Transverse colon (tissue), 4 donors: Measurements from ENCODE around the gene TTBK1.

Source experiments
- EP300 ChIP-seq: sonication (generic); formaldehyde crosslinking; IDR thresholded peaks from one replicate; pipeline ENCODE4 v1.6.1; 2017; ENCODE audit warnings: antibody characterized with exemption, low read depth
- POLR2A ChIP-seq: fragments of 450-650 bp; IDR thresholded peaks from one replicate; pipeline ENCODE4 v1.6.1; 2016; ENCODE audit warnings: antibody characterized with exemption, mild to moderate bottlenecking, moderate library complexity
- POLR2AphosphoS5 ChIP-seq, 3 donors: sonication (generic); formaldehyde crosslinking; IDR thresholded peaks; one replicate each; pipeline ENCODE4 v1.6.1; 2016; ENCODE audit warnings: antibody characterized with exemption in 3 of 3
- TF ChIP-seq, protein P1 (sequence below), 5 experiments: fragments of 200-600 bp in 3 of 5; fragments of 450-650 bp in 2 of 5; sonication (generic) in 3 of 5; IDR thresholded peaks; 1 replicate in 2 of 5; 2 replicates in 3 of 5; pipeline ENCODE4 v1.5.1; 2016 to 2017; ENCODE audit warnings: antibody characterized with exemption in 5 of 5, inconsistent platforms in 3 of 5, mild to moderate bottlenecking in 2 of 5, moderate library complexity in 1 of 5

DNA sequence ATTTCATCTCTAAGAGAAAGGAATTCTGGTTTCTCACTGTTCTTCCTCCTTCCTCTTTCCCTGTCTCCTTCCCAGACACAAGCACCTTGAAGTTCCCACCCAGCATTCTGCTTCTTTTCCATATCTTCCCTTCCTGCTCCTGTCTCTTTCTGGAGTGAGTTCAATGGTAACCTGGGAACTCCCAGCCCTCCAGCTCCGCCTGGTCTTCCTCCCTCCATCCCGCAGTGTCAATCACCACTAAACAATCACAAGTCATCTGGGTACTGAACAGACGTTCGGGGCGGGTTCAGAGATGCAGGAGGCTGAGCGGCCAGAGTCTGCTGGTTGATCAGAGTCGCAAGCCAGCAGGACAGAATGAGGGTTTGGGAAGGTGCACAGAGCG lies 7.7 kb downstream of the TTBK1 start:
- TF ChIP-seq, protein P1, sequence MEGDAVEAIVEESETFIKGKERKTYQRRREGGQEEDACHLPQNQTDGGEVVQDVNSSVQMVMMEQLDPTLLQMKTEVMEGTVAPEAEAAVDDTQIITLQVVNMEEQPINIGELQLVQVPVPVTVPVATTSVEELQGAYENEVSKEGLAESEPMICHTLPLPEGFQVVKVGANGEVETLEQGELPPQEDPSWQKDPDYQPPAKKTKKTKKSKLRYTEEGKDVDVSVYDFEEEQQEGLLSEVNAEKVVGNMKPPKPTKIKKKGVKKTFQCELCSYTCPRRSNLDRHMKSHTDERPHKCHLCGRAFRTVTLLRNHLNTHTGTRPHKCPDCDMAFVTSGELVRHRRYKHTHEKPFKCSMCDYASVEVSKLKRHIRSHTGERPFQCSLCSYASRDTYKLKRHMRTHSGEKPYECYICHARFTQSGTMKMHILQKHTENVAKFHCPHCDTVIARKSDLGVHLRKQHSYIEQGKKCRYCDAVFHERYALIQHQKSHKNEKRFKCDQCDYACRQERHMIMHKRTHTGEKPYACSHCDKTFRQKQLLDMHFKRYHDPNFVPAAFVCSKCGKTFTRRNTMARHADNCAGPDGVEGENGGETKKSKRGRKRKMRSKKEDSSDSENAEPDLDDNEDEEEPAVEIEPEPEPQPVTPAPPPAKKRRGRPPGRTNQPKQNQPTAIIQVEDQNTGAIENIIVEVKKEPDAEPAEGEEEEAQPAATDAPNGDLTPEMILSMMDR (IDR thresholded peaks at IDR 0.05), result no peak
- TF ChIP-seq POLR2A, result no peak
- TF ChIP-seq POLR2AphosphoS5 (IDR thresholded peaks at IDR 0.05), result no peak
- no peak for TF ChIP-seq EP300
